HG03520 (cell line): Measurements from ENCODE around the gene FAM187B.
"Not testable (repeated sequence)": the region's sequence is repeated elsewhere in the genome, so short reads cannot be mapped to it uniquely, and the experiment has no call there.

ENCODE experiments used
- ATAC-seq: cut with Tn5 transposase; IDR thresholded peaks from one replicate; pipeline ENCODE4 v1.9.1; 2021; ENCODE audit warnings: mild to moderate bottlenecking, moderate library complexity; ENCODE audit not compliant: unreplicated experiment

FAM187B gene

DNA sequence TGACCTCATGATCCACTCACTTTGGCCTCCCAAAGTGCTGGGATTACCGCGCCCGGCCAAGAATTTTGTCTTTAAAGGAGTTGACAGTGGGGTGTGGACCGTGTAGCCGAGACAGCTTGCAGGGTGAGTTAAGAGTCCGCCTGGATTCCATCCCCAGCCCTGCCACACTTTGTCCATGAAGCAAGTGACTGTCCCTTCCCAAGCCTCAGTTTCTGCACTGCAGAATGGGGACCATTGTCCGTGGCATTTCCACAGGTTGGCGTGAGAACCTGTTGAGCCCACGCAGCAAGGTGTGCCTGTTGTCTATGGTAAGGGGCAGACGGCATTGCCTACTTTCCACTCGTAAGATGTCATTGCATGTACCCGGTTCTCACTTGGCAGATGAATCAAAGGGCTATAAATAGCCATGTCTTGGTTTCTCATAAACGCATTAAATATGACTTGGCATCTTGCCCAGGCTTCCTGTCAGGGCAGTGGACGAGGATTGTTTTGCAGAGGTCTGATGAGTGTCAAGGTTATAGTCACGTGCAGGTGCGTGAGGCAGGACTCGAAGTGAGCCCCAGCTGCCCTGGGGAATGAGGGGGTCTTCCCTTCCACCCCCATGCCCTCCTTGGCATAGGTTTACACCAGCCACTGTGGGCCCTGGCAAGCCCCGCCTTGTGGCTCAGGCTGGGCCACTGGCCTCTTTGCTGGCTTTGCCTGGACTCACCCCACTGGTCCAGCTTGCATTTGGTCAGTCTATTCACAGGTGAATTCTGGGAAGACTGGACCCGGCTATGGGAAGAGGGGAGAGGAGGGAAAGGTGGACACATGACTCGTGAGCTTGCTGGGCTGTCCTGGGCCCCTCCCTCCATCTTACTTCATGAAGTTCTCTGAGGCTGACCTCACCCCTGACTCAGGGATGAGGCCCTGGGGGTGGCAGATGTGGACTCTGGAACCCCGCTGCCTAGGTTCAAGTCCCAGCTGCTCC, 14.6 kb downstream of the FAM187B start:
- ATAC-seq = no peak

DNA sequence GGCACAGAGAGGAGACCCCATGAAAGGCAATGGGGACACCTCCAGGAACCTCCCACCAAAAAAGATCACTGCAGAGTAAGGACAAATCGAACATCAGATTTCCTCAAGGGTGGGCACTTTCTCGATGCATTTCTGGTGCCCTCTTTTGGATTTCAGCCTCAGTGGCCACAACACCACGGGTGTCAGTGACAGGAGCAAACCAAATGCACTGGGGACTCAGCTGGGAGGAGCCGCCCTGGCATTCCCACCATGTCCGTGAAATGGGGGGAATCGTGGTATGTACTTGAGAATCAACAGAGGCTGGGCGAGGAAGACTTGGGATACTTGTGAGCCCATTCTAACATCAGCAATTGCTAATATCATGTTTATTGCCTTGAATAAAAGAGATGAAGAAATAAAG, 16.3 kb downstream of the FAM187B start:
- no peak for ATAC-seq

GRCh38 chr19:35211545-35212230, 16.9 kb downstream of the FAM187B start:
- no peak for ATAC-seq

- no peak for ATAC-seq
These were observed 18.9 kb downstream of the FAM187B start for GRCh38 chr19:35209646-35210045.

DNA sequence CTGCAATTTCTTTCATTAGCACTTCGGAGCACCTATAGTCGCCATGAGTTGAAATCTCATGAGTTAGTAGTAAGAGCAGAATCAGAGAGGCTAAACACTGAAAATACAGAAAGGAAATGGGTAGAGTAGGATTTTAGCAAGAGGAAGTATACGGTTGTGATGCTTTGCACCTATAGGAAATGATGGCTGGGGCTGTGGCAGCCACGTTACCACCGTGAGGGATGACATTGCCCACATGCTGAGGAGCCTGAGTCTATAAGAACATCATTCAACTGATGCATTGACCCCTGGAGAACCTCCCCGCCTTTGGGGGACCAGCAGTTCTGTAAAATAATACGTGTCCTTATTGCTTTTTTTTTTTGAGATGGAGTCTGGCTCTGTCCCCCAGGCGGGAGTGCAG, 20.4 kb downstream of the FAM187B start:
- no peak for ATAC-seq

DNA sequence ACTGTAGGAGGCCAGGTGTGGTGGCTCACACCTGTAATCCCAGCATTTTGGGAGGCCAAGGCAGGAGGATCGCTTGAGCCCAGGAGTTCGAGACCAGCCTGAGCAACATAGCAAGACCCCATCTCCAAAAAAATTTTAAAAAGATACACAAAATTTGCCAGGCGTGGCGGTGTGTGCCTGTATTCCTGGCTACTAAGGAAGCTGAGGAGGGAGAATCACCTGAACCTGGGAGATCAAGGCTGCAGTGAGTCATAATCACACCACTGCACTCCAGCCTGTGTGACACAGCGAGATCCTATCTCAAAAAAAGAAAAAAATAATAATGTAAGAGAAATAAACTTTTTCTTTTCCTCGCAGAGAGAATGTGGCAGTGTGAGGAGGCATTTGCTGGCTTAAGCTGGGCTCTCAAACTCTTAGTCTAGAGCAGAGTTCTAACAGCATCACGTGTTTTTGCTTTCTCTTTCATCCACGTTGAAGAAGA, 21.1 kb downstream of the FAM187B start:
- ATAC-seq = no peak

- ATAC-seq = no peak
These were observed 21.7 kb downstream of the FAM187B start for GRCh38 chr19:35206855-35207254.

GRCh38 chr19:35206379-35206778, 22.2 kb downstream of the FAM187B start:
- no peak for ATAC-seq

DNA sequence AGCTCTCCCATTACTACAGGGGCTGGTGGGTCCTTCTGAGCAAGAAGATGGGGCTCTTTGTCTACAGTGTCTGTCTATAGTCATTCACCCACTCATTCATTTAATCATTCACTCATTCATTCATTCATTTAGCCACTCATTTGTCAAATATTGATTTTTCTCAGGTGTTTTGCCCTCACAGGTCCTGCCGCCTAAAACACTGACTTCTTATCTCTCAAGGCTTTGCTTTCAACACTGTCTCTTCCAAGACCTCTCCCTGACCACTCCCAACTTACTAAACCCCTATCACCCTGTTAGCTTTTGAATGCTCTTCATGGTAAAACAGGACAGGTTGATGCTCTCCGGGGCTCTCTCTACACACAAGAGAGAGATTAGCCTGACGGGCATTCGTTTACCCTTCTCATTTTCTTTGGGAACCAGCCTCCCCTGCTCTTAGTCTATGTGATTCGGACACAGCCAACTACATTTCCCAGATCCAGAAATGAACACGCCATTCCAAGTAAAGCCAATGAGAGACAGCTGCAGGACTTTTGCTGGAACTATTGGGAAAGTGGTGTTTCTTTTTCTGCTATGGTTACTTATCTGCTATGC, 22.7 kb downstream of the FAM187B start:
- no peak for ATAC-seq

GRCh38 chr19:35204799-35205732, 23.5 kb downstream of the FAM187B start:
- no peak for ATAC-seq

DNA sequence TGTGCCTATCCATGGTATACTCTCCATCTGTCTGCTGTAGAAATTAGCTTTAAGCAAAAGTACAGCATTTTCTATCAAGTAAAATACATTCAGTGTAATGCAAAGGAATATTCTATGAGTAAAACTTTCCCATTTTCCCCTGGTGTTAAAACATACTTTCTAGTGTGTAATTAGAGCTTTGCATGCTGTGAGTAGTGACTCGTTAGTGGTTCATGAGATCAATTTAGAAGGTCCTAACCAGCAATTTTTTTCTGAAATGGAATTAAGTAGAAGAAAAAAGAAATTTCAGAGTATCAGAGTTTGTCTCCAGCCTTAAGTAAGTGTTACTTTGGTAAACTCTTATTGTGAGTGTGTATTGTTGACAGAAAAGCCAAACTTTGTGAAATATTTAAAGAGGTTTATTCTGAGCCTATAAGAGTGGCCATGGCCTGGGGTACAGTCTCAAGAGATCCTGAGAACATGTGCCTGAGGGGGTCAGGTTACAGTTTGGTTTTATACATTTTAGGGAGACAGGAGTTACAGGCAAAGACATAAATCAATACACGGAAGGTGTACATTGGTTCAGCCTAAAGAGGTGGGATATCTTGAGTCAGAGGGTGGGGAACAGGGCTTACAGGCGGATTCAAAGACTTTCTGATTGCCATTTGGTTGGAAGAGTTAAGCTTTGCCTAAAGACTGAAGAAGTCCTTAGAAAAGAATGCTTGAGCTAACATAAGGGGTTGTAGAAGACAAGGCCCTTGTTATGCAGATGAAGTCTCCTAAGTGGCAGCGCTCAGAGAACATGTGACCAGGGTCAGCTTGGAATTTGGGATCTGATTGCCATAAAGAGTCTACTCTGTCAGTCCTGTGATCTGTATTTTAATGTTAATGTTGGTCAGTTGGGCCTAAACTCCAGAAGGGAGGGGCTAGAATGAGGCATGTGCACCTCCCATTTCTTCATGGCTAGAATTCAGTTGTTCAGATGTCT, 25.5 kb downstream of the FAM187B start:
- no peak for ATAC-seq

DNA sequence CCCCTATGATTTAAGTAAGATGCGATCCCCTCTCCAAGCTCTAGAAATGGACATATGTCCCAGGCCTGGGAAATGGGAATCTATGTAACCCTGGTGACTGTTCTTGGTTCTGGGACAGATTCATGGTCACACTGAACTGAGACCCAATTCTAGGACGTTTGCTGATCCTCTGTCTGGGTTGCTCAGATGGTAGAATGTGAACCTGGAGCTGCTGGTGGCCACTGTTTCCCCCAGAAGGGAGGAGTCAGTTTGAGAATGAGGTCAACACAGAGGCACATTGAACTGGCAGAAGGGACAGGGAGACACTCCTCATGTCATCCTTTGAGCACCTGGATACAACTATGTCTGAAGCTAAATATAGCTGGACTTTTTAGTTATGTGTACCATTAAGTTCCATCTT, 29.1 kb downstream of the FAM187B start:
- no peak for ATAC-seq

- ATAC-seq = not testable (repeated sequence)
These were observed 31.7 kb downstream of the FAM187B start for GRCh38 chr19:35196861-35197260.

GRCh38 chr19:35195830-35196229, 32.7 kb downstream of the FAM187B start:
- ATAC-seq = no peak

- ATAC-seq = no peak
These were observed 34.2 kb downstream of the FAM187B start for GRCh38 chr19:35194012-35194984.

GRCh38 chr19:35184884-35185283, 43.7 kb downstream of the FAM187B start:
- no peak for ATAC-seq

- ATAC-seq = no peak
These were observed 44.3 kb downstream of the FAM187B start for GRCh38 chr19:35184267-35184666.

DNA sequence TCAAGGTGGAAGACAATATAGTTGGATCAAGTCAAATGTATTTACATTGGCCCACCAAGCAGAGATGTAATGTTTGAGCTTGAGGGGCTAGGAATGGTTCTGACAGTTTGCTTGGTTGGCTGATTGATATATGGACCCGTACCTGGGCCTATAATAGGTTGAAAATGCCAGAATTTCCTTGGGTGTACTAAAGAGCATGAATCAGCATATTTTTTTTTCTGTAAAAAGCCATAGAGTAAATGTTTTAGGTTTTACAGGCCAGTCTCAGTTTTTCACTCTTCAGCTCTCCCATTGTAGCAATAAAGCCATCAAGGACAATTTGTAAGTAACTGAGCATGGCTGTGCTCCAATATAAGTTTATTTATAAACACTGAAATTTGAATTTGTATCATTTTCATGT, 47.2 kb downstream of the FAM187B start:
- no peak for ATAC-seq
